Epithelial cell of alveolus of lung (primary cell): ENCODE data around the gene SNAI3. TPM values are rescaled to one million over a fixed set of nuclear protein-coding genes. Genes with fewer than 3 reads are reported as not detected.

ENCODE experiments used
- total RNA-seq: library from RNA; depleted of rRNA; stranded (reverse); fragments of >200 nt; gene quantifications from 2 replicates; pipeline ENCODE4 v1.2.1, GENCODE V29; 2015

Gene SNAI3
- 0.26 TPM in 1 of 2 replicates, not detected in the other for total RNA-seq

GRCh38 chr16:88686439-88687253 is at the start of gene SNAI3:
Gene SNAI3, minus strand, starts transcription at chr16:88686507. Its CDS starts 101 bp downstream, at chr16:88686406.

GRCh38 chr16:88706229-88706964 is 20.1 kb upstream of the SNAI3 start, which contains the start of the genes CTU2 and RNF166:
Gene CTU2, plus strand, starts transcription at chr16:88706503. Its CDS starts 28 bp downstream, at chr16:88706531.
Gene RNF166, minus strand, starts transcription at chr16:88706408. Its CDS starts 83 bp downstream, at chr16:88706325.

DNA sequence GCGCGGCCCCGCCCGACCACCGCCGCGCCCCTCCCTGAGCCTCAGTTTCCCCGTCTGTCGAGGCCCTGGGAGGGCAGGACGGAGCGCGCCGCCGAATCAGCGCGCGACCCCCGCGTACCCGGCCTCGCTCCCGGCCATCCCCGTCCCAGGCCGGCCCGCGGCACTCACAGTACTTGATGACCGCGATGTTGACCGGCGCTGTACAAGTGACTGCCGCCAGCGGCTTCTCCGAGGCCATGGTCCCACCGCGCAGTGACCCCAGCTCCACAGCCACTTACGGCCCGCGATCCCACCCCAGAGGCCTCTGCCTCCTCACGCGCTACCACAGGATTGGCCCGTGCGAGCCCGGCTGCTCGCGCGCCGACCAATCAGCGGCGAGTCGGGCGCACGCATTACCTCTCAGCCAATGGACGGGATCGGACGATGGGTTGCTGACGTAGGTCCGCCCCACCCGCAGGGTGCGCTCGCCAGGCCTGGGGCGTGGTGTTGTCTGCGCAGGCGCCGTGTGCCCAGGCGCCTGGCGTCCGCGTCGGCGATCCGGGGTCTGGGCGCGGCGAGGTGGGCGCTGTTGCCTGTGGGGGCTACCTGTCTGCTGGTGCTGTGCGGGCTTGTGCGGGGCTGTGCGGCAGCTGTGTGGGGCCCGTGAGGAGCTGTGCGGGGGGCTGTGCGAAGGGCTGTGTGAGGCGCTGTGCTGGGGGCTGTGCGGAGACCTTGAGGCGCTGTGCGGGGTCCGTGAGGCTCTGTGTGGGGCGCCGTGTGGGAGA is 23.3 kb downstream of the SNAI3 start, which contains the start of gene MVD:
Gene MVD, minus strand, starts transcription at position 249 of the 764 bp plus-strand sequence. Its CDS starts 11 bp downstream, at position 238.

GRCh38 chr16:88650749-88651275 is 35.5 kb downstream of the SNAI3 start, which contains the start of gene CYBA:
Gene CYBA, minus strand, starts transcription at chr16:88651053. Its CDS starts 40 bp downstream, at chr16:88651013.

DNA sequence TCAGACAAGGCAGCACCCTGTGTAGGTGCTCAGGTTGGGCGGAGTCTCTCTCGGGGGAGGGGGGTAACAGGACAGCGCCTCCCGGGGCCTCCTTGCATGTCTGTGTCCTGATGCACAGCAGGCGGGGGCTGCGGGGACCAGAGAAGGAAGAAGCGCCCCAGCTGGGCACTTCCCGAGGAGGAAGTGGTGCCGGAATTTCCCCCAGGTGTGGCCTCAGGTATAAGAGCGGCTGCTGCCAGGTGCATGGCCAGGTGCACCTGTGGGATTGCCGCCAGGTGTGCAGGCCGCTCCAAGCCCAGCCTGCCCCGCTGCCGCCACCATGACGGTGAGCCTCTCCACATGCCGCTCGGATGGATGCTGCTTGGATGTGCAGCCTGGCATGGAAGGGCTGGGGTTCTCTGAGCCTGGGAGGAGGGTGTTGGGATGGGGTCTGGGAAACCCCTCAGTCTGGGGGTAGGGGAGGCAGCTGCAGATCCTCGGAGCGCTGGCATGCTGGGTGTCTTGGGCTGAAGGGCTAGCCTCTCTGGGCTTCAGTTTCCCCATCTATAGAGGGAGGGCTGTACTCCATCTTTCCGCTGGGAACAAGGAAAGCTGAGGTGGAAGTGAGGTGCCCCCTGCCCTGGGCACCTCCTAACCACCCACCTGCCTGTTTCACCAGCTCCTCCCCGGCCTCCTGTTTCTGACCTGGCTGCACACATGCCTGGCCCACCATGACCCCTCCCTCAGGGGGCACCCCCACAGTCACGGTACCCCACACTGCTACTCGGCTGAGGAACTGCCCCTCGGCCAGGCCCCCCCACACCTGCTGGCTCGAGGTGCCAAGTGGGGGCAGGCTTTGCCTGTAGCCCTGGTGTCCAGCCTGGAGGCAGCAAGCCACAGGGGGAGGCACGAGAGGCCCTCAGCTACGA is 47.7 kb downstream of the SNAI3 start, which contains the start of gene IL17C:
Gene IL17C, plus strand, starts transcription at position 250 of the 908 bp plus-strand sequence. Its CDS starts 70 bp downstream, at position 320.

Other genes starting within 250 kb of the SNAI3 start
- gene ZFPM1, start 233.2 kb downstream of the SNAI3 start, total RNA-seq, result 1.0 and 3.8 TPM in 2 replicates
- 13.1 and 23.2 TPM in 2 replicates for gene ZC3H18, start 116.1 kb downstream of the SNAI3 start, total RNA-seq
- gene IL17C, start 47.9 kb downstream of the SNAI3 start, total RNA-seq, result 1.3 TPM in 1 of 2 replicates, not detected in the other
- gene CYBA, start 35.5 kb downstream of the SNAI3 start, total RNA-seq, result 229 and 600 TPM in 2 replicates
- 40.2 and 140 TPM in 2 replicates for gene MVD, start 23.4 kb downstream of the SNAI3 start, total RNA-seq
- gene RNF166, start 19.9 kb upstream of the SNAI3 start, total RNA-seq, result 28.7 and 34.6 TPM in 2 replicates
- gene CTU2, start 20.0 kb upstream of the SNAI3 start, total RNA-seq, result 13.6 and 20.8 TPM in 2 replicates
- 63.6 and 160 TPM in 2 replicates for gene PIEZO1, start 98.7 kb upstream of the SNAI3 start, total RNA-seq
- 35.5 and 36.7 TPM in 2 replicates for gene CDT1, start 117.3 kb upstream of the SNAI3 start, total RNA-seq
- 111 and 212 TPM in 2 replicates for gene APRT, start 125.4 kb upstream of the SNAI3 start, total RNA-seq
- gene GALNS, start 170.4 kb upstream of the SNAI3 start, total RNA-seq, result 19.0 and 40.9 TPM in 2 replicates
- gene TRAPPC2L, start 170.6 kb upstream of the SNAI3 start, total RNA-seq, result 32.6 and 40.5 TPM in 2 replicates
- not detected in 2 replicates for gene PABPN1L, start 180.2 kb upstream of the SNAI3 start, total RNA-seq